Urinary bladder (tissue), 4 donors: Measurements from ENCODE around the gene ATG2B. TPM values are rescaled to one million over a fixed set of nuclear protein-coding genes. Genes with fewer than 3 reads are reported as not detected.

Experiments used
- DNase-seq: peaks from one replicate; pipeline ENCODE4 v3.0.0-alpha.2; 2015; ENCODE audit errors: extremely low spot score
- H3K27ac ChIP-seq: one replicate; pipeline ENCODE4 v1.5.1; 2013; ENCODE audit warnings: low read depth, mild to moderate bottlenecking, moderate library complexity
- H3K36me3 ChIP-seq: one replicate; pipeline ENCODE4 v1.6.1; 2013; ENCODE audit warnings: mild to moderate bottlenecking, moderate library complexity; ENCODE audit not compliant: insufficient read depth
- H3K4me1 ChIP-seq: one replicate; pipeline ENCODE4 v1.6.1; 2013; ENCODE audit warnings: mild to moderate bottlenecking, moderate library complexity; ENCODE audit not compliant: insufficient read depth
- H3K4me3 ChIP-seq: one replicate; pipeline ENCODE4 v1.5.1; 2013; ENCODE audit warnings: low read depth, low read length
- WGBS: extraction: QIAGEN DNeasy Blood & Tissue Kit; methylation state at CpG from one replicate; pipeline ENCODE4 v1.1.7; 2013; 5-methylcytosine and 5-hydroxymethylcytosine counted together
- polyA plus RNA-seq: library from polyadenylated mRNA; stranded (reverse); fragments of 200-250 nt; gene quantifications from one replicate; pipeline ENCODE4 v1.2.3, GENCODE V29; 2013
- total RNA-seq: library from RNA; depleted of rRNA; stranded (reverse); fragments of >200 nt; gene quantifications from one replicate; pipeline ENCODE4 v1.2.3, GENCODE V29; 2014
- donor health status: healthy with polysubstance abuse.
- donor health status: healthy.

Gene ATG2B
- total and polyA plus RNA-seq, 2 donors, result 8.0 to 52.4 TPM

- no peaks in the 10 kb centered on the region for H3K4me1 ChIP-seq
- peak overlapping the region; percentile 26 for H3K27ac ChIP-seq
- WGBS, result 51% methylated on average over 10 of the region's 10 CpGs
- H3K4me3 ChIP-seq, result no peak overlapping the region
- H3K36me3 ChIP-seq, result no peaks in the 10 kb centered on the region
- no peak for DNase-seq
Observed at GRCh38 chr14:96269359-96269710, 93.8 kb downstream of the ATG2B start.

GRCh38 chr14:96268431-96269358 lies 94.4 kb downstream of the ATG2B start:
- no peak for DNase-seq
- H3K4me1 ChIP-seq, result no peaks in the 10 kb centered on the region
- 66% methylated on average over 22 of the region's 22 CpGs for WGBS

GRCh38 chr14:96267916-96268315 lies 95.2 kb downstream of the ATG2B start:
- 92% methylated on average over 5 of the region's 5 CpGs for WGBS
- Histone ChIP-seq H3K36me3 (no peaks in the 10 kb centered on the region), H3K27ac (no peak overlapping the region), H3K4me3 (no peak overlapping the region), H3K4me1 (no peaks in the 10 kb centered on the region)
- DNase-seq, result no peak

More at GRCh38 chr14:96268431-96269358, 94.4 kb downstream of the ATG2B start:
- Histone ChIP-seq H3K36me3 (no peaks in the 10 kb centered on the region), H3K4me3 (no peak overlapping the region), H3K27ac (peak overlapping the region; percentile 45)

- Histone ChIP-seq H3K4me3 (no peak overlapping the region), H3K36me3 (no peaks in the 10 kb centered on the region), H3K4me1 (no peaks in the 10 kb centered on the region), H3K27ac (no peak overlapping the region)
- DNase-seq, result peak; percentile 78
- WGBS, result 21% methylated on average over 3 of the region's 3 CpGs
Observed at GRCh38 chr14:96267336-96267735, 95.8 kb downstream of the ATG2B start.

GRCh38 chr14:96265383-96266095 lies 97.6 kb downstream of the ATG2B start:
- no peaks in the 10 kb centered on the region for H3K4me1 ChIP-seq
- DNase-seq, result no peak
- 68% methylated on average over 16 of the region's 16 CpGs for WGBS

GRCh38 chr14:96264853-96265252 lies 98.3 kb downstream of the ATG2B start:
- no peaks in the 10 kb centered on the region for H3K4me1 ChIP-seq
- H3K36me3 ChIP-seq, result no peaks in the 10 kb centered on the region
- no peak overlapping the region for H3K27ac ChIP-seq
- WGBS, result 64% methylated on average over 3 of the region's 3 CpGs
- no peak overlapping the region for H3K4me3 ChIP-seq
- no peak for DNase-seq

More at GRCh38 chr14:96265383-96266095, 97.6 kb downstream of the ATG2B start:
- Histone ChIP-seq H3K27ac (no peak overlapping the region), H3K4me3 (no peak overlapping the region), H3K36me3 (no peaks in the 10 kb centered on the region)

GRCh38 chr14:96264200-96264553 lies 99.0 kb downstream of the ATG2B start:
- no peak overlapping the region for H3K4me3 ChIP-seq
- 94% methylated on average over 14 of the region's 14 CpGs for WGBS
- H3K4me1 ChIP-seq, result no peaks in the 10 kb centered on the region

GRCh38 chr14:96263347-96264199 lies 99.6 kb downstream of the ATG2B start:
- H3K4me1 ChIP-seq, result no peaks in the 10 kb centered on the region
- no peak for DNase-seq
- 84% methylated on average over 20 of the region's 20 CpGs for WGBS
- H3K27ac ChIP-seq, result no peak overlapping the region
- no peak overlapping the region for H3K4me3 ChIP-seq
- H3K36me3 ChIP-seq, result no peaks in the 10 kb centered on the region

More at GRCh38 chr14:96264200-96264553, 99.0 kb downstream of the ATG2B start:
- Histone ChIP-seq H3K27ac (no peak overlapping the region), H3K36me3 (no peaks in the 10 kb centered on the region)
- no peak for DNase-seq

GRCh38 chr14:96261772-96262655 lies 101.1 kb downstream of the ATG2B start:
- no peaks in the 10 kb centered on the region for H3K4me1 ChIP-seq
- H3K36me3 ChIP-seq, result no peaks in the 10 kb centered on the region
- 72% methylated on average over 16 of the region's 16 CpGs for WGBS
- DNase-seq, result no peak
- no peak overlapping the region for H3K27ac ChIP-seq
- H3K4me3 ChIP-seq, result no peak overlapping the region

- Histone ChIP-seq H3K4me3 (no peak overlapping the region), H3K36me3 (no peaks in the 10 kb centered on the region), H3K4me1 (no peaks in the 10 kb centered on the region), H3K27ac (no peak overlapping the region)
- WGBS, result 77% methylated on average over 5 of the region's 5 CpGs
- no peak for DNase-seq
Observed at GRCh38 chr14:96261053-96261452, 102.1 kb downstream of the ATG2B start.

- 53% methylated on average over 2 of the region's 2 CpGs for WGBS
- Histone ChIP-seq H3K27ac (no peak overlapping the region), H3K36me3 (no peaks in the 10 kb centered on the region), H3K4me3 (no peak overlapping the region), H3K4me1 (no peaks in the 10 kb centered on the region)
- no peak for DNase-seq
Observed at GRCh38 chr14:96260341-96260821, 102.8 kb downstream of the ATG2B start.

- Histone ChIP-seq H3K4me1 (no peaks in the 10 kb centered on the region), H3K36me3 (no peaks in the 10 kb centered on the region), H3K4me3 (no peak overlapping the region), H3K27ac (no peak overlapping the region)
- DNase-seq, result no peak
Observed at GRCh38 chr14:96257900-96258299, 105.2 kb downstream of the ATG2B start.
